Measurements from ENCODE around the gene IFIT1B. TPM values are rescaled to one million over a fixed set of nuclear protein-coding genes. Genes with fewer than 3 reads are reported as not detected.

IFIT1B gene
- total and polyA plus RNA-seq, 2 of the 8 experiments (the other 6 are each of a cell fraction or from before 2014, with no cell fraction given), result not detected

DNA sequence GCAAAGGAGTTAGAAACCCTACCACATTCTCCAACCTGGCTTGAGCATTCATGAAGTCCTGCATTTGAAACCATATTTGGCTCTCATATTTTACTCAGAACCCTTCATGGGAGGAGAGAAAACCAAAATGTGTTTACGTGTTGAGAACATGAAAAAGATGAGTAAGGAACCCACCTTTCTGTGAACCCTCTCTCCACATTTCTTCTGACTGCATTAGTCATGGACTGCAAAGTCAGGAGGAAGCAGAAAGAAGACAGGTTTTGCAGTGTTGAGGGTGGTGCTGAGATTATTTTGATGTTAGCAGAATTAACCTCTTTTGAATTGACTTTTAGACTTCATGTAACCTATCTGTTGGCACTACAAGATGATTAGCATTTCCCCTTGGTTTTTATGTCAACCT is 4.9 kb downstream of the IFIT1B start:
- H3K79me2 ChIP-seq (ENCODE audit: control insufficient read depth in 1 of 2, insufficient read depth in 2 of 2, low read length in 2 of 2), result no peaks in the 10 kb centered on the region
- H2BK12ac ChIP-seq (ENCODE audit: low read depth, low read length), result no peak overlapping the region; the same call in 1 of the 2 replicates
- H2BK15ac ChIP-seq (ENCODE audit: low read length), result no peak overlapping the region
- POLR2A ChIA-PET (ENCODE audit: partially characterized antibody), result no interaction called here
- H3K27me3 ChIP-seq (replicated peaks in 1 of 4; ENCODE audit: control insufficient read depth in 3 of 4, extremely low read depth in 1 of 4, insufficient read depth in 3 of 4, low read length in 3 of 4), result no peaks in the 10 kb centered on the region
- TF ChIP-seq, protein P1, sequence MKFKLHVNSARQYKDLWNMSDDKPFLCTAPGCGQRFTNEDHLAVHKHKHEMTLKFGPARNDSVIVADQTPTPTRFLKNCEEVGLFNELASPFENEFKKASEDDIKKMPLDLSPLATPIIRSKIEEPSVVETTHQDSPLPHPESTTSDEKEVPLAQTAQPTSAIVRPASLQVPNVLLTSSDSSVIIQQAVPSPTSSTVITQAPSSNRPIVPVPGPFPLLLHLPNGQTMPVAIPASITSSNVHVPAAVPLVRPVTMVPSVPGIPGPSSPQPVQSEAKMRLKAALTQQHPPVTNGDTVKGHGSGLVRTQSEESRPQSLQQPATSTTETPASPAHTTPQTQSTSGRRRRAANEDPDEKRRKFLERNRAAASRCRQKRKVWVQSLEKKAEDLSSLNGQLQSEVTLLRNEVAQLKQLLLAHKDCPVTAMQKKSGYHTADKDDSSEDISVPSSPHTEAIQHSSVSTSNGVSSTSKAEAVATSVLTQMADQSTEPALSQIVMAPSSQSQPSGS (IDR thresholded peaks at IDR 0.05; ENCODE audit: low read length), result no peak
- no peak overlapping the region for H3K9ac ChIP-seq (replicated peaks in 1 of 4; ENCODE audit: extremely low read depth in 1 of 4, low read depth in 3 of 4, low read length in 3 of 4)
- H2BK5ac ChIP-seq (ENCODE audit: low read depth, low read length), result no peak overlapping the region
- H3K36me3 ChIP-seq (ENCODE audit: control insufficient read depth in 2 of 4, insufficient read depth in 4 of 4, low read length in 3 of 4), result no peaks in the 10 kb centered on the region
- no peak overlapping the region for H3K18ac ChIP-seq (ENCODE audit: extremely low read depth, low read length)
- H3K4me1 ChIP-seq (replicated peaks in 1 of 4; ENCODE audit: control insufficient read depth in 3 of 4, insufficient read depth in 4 of 4, low read length in 3 of 4), result peaks cover 0 to 4% (median 0%) of the 10 kb centered on the region in 4 experiments; a peak in 2 of 7 replicates
- no peak overlapping the region for H4K8ac ChIP-seq (ENCODE audit: extremely low read depth, insufficient read depth, low read length)
- H3K4me3 ChIP-seq (ENCODE audit: extremely low read depth in 1 of 4, insufficient read depth in 2 of 4, low read depth in 3 of 4, low read length in 4 of 4), result no peak overlapping the region
- no peak overlapping the region for H2AK5ac ChIP-seq (ENCODE audit: low read depth, low read length)
- H2BK20ac ChIP-seq (ENCODE audit: low read length), result no peak overlapping the region
- H3K23me2 ChIP-seq (ENCODE audit: low read depth, low read length), result no peaks in the 10 kb centered on the region; the same call in 1 of the 2 replicates
- no peak overlapping the region for H3K56ac ChIP-seq (replicated peaks; ENCODE audit: insufficient read length, low read depth, low read length)
- no peak overlapping the region for H3K23ac ChIP-seq (ENCODE audit: insufficient read length)
- H3K79me1 ChIP-seq (ENCODE audit: low read depth, low read length), result no peaks in the 10 kb centered on the region
- no peak overlapping the region for H3K27ac ChIP-seq (ENCODE audit: low read depth, low read length)
- CTCF ChIA-PET (ENCODE audit: partially characterized antibody), result interaction anchor here (1.7 kb wide), 1 partner anchor 13 kb away, joined by 11 read pairs; no protein-coding TSS in a partner anchor
- H3K4ac ChIP-seq (replicated peaks; ENCODE audit: insufficient read length, low read depth, low read length), result no peak overlapping the region
- H3K9me3 ChIP-seq (ENCODE audit: insufficient read depth in 2 of 2, low read depth in 1 of 2, low read length in 1 of 2), result no peaks in the 10 kb centered on the region
- FAIRE-seq (no peak), DNase-seq (ENCODE audit: low read depth in 1 of 2, low spot score in 2 of 2) (no peak)
- H4K91ac ChIP-seq (replicated peaks; ENCODE audit: insufficient read length, low read length), result no peak overlapping the region
- H3K14ac ChIP-seq (ENCODE audit: insufficient read length), result no peak overlapping the region
- 92% methylated on average over 1 of the region's 1 CpG; no CpG with 5 or more reads in 1 of the 2 experiments for WGBS, 2 experiments (ENCODE audit: extremely low coverage in 1 of 2, insufficient coverage in 1 of 2, insufficient read length in 1 of 2, insufficient replicate concordance in 2 of 2, low coverage in 1 of 2, low lambda C conversion rate in 2 of 2, missing lambda C conversion rate in 1 of 2)
- H3K4me2 ChIP-seq (ENCODE audit: insufficient read depth in 1 of 2, low read depth in 2 of 2, low read length in 2 of 2), result no peak overlapping the region
- H4K5ac ChIP-seq (ENCODE audit: insufficient read length, low read depth, low read length), result no peak overlapping the region
- H2AFZ ChIP-seq (ENCODE audit: low read length), result no peak overlapping the region
- no peak overlapping the region for H2BK120ac ChIP-seq (replicated peaks; ENCODE audit: low read depth, low read length)
- no peaks in the 10 kb centered on the region for H4K20me1 ChIP-seq (replicated peaks in 1 of 2; ENCODE audit: control insufficient read depth in 1 of 2, insufficient read depth in 2 of 2, low read length in 2 of 2)

All from H1 (cell line).